GM18502 (cell line): ENCODE results near the gene C12orf60.

Experiments used
- ATAC-seq: cut with Tn5 transposase; IDR thresholded peaks from one replicate; pipeline ENCODE4 v1.9.1; 2021; ENCODE audit warnings: mild to moderate bottlenecking; ENCODE audit not compliant: unreplicated experiment, poor library complexity

The C12orf60 gene

DNA sequence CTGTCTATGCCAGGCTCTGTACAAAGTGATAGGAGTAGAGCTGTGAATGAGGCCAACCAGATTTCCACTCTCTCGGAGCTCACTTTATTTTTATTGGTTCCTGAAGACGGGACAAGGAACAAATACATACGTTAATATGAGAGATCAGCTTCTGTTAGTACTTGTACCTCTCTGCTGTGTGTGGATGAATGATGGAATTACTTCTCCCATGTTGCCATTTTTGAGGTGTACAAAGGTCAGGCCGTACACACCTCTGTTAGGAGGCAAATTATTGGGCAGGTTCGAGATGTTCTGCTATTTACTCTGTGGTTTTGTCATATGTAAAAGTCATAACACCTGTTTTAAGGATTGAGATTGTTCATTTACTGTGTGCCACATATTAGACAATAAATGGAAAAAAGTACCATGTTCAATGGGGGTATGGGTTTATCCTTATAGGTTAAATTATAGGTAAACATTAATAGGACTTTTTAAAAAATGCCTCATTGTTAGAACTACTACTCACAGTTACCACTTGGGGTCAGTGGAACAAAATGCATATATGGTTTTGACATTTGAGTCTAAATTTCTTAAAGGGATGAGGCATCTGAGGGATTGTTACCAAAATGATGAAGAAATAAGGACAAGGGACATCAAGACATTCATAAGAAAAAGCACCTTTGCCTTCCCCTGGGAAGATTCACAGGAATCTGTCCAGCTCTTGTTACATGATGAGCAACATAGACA is 27.1 kb upstream of the C12orf60 start:
- no peak for ATAC-seq

DNA sequence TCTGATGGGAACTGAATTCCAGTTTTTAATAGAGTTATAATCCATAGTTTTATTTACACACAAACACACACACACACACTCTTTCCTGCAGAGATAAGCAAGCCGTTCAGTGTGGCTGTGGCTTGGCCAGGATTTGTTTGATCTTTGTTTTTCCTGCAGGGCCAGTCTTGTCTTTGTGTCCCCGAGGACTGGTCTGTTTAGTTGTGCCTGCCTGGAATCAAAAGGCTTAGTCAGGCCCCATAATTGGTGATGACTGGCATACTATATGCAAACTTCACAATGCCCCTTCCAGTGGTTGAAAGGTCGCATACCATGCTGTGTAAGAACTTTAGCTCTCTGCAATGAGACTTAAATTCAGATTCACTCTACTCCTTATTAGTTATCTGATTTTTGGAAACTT is 26.2 kb upstream of the C12orf60 start:
- no peak for ATAC-seq

DNA sequence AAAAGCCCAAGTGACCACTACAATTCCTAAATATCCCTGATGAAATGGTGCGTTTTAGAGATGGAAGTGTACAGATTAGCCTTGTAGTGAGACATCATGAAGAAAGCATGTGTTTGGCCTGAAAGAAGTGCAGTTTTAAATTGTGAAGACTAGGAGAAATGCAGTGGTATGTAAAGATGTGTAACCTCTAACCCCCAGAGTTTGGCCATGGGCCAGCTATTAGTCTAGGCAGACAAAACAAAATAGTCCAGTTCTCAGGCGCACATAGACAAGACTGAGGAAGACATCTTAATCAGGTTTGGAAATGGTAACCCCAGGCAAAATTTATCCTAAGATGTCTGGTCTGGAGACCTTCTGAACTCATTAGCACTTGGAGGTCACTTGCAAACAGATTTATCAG is 23.6 kb upstream of the C12orf60 start:
- ATAC-seq, result no peak

DNA sequence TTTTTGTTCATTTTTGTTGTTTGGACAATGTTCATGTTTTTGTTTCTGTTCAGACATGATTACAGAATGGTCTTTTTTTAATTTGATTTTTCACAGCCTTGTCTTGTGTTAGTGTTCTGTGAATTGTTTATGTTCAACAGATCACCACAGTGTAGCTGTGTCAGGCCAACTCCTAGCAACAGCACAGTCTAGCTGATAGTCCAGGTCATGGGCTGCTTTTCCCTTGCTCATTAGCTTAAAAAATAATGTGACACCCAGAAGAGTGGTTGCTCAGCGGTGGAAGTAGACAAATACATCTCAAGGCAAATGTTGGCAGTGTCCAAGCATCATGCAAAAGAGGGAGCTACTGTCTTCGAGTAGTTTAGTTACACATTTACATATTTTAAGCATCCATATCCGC is 22.6 kb upstream of the C12orf60 start:
- no peak for ATAC-seq

DNA sequence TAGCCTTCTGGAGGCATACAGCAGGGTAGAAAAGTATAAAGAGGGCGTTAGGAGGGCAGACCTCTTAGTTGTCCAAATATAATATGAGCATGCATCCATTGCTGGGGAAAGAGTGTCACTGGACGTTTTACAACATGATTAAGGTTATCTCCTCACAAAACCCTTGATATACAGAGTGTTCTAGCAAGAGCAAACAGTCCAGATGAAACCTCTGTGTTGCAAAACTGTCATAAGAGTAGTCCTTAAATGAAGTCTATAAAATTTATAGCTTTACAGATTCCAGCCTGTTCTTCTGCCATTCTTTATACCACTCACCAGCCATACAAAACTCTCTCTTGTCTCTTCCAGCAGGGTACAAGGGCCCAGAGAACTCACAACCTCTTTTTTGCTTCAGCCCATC is 21.9 kb upstream of the C12orf60 start:
- no peak for ATAC-seq

DNA sequence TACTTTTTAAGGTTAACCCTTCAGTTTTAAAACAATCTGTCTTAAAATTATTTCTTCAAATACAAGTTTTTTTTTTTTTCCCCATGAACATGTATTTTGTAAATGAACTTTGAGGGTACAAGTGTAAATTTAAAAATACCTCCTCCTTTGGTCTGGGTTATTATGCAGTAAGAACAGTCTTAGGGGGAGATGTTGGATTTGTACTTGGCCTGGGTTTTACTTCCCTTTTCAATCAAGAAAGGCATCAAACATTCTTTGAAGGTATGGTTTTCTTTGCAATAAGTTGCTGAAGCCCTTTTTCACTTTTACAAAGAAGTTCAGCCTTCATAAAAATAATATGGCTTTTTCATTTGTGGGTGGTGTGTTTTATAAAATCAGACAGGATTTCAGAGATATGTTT is 20.7 kb upstream of the C12orf60 start:
- no peak for ATAC-seq

DNA sequence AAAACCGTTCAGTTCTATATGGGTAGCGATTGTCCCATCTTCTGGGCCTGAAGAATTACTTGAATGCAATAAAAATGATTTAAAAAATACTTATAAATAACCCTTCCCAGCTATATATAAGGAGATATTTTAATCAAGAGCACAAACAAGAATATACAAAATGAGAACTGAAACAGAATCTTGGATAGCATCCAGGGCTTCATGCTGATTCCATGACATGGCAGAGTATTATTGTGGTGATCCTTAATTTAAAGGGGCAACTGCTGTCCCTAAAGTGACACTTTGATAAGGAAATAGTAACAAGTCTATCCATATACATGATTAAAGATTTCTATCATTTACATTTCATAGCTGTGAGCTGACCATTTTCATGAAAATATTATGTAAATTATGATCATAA is 19.0 kb upstream of the C12orf60 start:
- ATAC-seq, result no peak

DNA sequence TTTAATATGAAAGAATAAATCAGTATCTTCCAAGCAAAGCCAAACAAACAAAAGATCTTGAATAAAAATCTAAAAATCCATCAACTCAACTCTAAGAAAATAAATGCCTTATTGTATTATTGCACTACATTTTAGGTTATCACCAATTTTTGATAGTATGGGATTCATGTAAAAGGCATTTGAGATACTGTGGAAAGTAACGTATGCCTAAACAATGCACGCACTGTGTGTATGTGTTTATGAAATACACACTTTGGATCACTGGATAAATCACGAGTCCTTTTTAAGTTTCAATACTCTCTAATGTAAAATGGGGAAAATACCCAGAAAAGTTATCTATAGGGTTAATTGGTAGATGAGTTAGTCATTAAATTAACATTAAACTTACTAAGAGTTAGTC is 17.9 kb upstream of the C12orf60 start:
- ATAC-seq, result no peak

DNA sequence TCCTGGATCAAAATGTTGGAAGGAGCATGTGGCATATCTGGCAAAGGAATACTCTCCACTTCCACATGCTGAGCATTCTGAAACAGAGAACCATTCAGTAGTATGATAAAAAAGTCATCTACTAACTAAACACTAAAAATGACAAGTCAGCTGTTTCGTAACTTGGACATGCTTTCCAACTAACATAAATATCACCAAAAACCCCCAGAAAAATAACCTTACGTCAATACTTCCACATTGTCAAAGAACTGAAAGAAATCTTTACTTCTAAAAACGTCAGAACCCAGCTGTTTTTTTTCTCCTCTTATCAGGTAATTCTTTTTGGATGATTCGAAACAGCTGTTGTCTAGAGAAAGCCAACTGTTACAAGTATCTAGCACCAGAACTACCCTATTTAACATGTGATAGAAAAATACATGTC is 8.4 kb upstream of the C12orf60 start:
- no peak for ATAC-seq

DNA sequence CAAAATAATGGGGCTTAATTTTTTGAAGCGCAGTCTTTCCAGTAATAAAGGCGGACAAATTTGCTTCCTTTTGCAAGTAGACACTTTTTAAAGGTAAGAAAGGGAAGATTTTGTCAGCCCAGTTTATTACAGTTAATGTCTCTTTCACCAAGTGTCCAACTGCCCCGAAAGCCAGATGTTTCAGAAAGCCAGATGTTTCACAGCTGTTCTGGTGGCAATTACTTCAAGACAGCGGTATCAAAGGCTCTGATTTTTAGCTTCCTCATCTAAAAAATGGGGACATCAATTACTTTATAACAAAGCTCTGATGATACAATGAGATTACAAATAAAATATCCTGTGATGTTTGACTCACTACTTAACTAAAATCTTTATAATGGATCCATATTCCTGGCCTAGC is 1.2 kb upstream of the C12orf60 start:
- no peak for ATAC-seq

DNA sequence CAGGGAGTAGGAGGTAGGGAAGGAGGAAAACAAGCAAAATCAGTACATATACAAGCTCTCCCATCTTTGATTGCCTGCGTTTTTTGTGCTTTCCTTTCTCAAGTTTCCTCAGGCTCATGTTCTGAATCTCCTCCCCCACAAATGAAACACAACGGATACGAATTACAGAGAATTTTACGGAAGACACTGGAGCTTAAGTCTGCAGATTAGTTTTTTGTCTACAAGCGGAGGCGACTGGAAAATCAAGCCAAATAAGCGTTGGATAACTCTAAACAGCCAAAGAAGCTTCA is 804 bp upstream of the C12orf60 start:
- ATAC-seq, result no peak

DNA sequence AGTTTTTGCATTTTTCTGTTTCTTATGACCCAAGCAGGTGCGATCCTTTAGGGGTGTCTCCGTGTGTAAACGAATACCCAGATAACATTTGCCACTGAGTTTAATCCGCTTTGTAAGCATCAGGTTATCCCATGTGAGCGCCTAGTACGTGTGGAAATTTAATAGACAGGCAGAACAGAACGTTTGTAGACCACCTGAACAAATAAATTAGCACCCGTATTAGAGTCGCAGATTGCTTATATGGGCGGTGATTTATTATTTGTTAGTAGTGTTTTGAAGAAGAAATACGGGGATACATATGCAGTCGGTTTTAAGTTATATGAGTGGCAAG is 325 bp downstream of the C12orf60 start:
- peak; percentile 25 for ATAC-seq

DNA sequence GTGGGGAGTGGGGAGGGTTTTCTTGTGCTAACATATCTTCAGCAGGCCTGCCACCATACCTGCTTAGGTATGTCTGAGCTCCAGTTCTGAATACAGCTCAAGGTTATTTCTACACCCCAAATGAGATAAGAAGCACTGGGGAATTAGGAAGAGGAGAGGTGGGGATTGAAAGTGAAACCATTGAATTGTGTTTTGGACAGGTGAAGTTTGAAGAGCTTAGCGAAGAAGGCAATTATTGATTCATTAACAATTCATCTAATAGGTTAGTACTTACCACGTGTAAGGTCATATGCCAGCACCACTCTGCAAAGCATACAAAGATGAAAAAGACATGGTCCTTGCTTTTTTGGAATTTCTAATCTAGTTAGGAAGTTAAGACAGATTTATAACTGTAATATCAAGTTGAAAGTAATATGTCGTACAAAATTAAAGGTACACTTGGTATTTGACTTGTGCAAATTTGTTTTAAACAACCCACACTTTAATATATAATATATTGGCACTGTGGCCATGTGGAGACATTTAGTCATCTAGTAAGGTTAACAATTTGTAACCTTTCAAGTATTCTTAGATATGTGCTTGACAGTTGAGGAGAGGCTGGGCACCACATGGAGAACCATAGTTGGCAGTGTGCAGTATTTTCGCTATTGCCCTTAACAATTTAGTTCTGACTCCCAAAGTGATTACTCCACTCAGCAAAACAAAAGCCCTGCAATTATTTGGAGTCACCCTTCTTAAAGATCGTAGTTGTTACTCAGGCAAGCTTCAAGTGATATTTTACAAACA is 6.9 kb downstream of the C12orf60 start:
- ATAC-seq, result no peak

DNA sequence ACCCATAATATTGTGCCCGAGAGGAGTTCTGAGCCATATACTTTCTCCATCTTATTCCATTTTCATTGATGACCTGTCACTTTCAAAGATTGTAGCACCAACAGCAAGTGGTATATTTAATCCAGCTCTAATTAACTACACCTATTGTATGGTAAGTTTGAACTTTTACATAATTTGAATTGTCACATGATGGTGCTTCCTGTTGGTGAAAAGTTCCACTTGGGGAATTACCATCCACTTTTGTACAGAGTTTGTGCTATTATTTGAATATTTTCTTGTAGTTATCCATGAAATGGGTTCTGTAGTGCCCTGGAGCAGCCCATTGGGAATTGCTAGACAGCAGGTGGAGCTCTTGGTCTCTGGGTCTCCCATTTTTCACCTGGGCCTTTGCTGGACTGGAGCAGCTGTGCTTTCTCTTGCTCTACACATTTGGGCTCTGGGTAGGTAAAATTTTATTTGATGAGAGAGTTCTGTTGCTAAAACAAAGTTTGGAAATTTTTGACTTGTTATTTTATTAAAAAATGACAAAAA is 7.5 kb downstream of the C12orf60 start:
- ATAC-seq, result no peak

DNA sequence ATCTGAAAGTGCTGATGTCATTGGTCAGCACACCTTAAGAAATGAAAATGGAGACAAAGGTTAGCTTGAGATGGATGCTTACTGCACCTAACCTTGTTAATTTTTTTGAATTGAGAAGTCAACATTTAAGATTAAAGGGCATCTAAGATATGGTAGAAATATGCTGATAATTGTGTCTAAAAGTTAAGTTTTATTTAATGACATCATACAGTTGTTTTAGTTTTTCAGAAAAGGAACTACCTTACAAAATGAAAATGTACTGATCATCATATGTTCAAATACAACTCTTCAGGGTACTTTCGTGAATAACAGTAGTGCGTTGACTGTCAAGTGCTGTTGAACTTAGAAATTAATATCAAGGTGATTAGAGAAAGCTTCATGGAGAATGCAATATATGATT is 8.0 kb downstream of the C12orf60 start:
- no peak for ATAC-seq

DNA sequence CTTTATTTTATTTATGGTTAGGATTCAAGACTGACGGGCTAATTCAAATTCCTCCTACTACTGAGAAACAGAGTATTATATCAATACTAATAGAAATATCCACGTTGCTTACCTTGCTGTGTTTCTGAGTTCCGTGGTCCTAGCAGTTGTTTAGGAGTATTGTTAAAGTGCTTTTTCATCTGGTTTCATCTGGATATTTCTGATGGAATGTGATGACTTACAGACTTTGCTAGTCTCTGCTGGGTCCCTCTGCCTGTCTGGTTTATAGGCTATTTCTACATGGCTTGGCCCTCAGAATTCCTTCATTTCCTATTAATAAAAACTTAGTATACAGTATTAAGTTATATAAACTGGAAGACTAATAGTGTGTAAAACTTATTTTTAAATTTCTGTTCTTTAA is 10.5 kb downstream of the C12orf60 start, which contains the start of gene SMCO3:
Gene SMCO3, minus strand, starts transcription at position 169 of the 400 bp plus-strand sequence. CDS start 7,502 bp downstream, outside the sequence.
- no peak for ATAC-seq

DNA sequence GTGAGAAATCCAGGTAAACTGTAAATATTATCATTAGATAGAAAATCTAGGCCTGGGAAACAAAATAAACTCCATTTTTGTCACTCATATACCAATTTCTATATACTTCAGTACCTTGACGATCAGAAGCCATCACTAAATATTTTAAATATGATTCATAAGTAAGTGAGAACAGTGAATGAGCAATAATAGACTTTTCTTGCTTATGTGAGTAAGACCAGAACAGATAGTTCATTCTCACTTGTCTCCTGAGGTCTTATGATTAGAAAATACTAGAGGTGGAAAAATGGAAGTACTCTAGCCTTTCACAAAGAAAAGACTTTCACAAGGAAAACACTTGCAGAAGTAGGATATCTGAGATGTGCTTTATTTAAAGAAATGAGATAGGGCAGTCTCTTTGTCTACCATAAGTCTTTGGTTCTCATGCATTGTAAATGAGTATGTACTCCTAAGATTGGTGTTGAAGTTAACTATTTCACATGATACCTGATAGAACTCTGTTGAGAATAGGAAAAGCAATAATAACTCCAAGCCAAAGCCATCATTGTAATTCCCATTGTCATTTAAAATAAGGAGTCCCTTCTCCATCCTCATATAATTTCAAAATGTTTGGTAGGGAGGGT is 20.7 kb downstream of the C12orf60 start:
- no peak for ATAC-seq

DNA sequence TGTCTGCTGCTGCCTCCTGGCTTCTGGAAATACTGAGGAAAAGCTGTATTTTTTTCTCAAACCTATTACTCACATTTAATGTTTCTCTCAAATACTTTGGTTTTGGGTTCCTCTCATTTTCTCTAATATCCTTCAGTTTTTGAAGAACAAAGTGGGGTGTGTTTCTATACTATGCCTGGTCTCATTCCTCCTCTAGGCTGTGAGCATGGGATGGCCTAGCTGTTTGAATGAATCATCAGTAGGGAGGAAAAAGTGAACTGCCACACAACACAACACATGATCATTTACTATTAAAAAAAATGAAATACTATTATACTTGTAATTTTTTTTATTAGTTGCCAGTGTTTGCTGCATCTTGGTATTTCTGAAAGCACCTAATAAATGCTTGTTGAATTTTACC is 21.8 kb downstream of the C12orf60 start:
- no peak for ATAC-seq

DNA sequence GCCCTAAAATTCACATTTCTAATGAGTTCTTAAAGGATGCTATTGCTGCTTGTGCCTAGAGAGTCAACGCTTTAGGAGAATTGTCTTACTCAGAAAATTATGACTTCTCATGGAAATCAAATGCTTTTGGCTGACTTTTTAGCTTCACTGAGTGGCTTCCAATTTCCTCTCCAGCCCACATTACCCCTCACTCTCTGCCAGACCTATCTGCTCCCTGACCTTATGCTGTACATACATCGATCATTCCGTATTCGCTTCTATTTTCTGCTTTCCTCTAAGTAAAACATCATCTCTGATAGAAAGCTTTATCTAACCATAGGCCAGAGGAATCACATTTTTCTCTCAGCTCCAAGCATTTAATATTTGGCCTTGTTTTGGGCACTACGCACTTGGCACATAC is 23.0 kb downstream of the C12orf60 start:
- ATAC-seq, result no peak

DNA sequence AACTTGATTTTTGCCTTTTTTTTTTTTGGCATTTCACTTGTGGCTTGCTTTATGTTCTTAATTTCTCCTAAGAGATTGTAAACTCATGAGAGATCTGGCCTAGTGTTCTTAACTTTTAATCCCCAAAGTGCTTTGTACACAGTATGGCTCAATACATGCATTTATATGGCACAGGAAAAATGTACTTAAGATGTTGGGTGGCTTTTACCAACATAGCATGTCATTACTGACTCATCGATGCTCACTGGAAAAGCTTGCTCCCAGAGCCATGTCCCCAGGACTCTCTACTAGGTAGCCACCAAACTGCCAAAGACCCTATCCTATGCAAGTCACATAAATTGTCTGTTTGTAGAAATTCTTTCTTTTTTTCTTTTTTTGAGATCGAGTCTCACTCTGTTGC is 23.6 kb downstream of the C12orf60 start:
- ATAC-seq, result no peak

DNA sequence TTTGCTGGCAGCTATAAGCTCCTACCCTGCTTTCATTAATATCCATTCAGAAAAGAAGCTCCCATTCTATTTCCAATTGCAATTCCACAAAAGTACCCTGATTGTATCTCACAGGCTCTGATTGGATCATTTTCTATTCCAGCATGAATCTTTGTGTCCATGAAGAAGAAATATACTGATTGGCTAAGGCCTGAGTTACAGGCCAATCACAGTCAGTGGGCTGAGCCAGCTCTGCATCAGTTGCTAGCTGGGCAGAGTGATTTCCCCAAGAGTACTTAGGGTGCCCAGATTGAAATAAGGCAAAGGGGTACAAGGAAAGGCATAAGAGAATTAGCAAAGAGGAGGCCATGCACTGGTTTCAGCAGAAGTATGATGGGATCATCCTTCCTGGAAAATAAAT is 25.4 kb downstream of the C12orf60 start:
- peak; percentile 95 for ATAC-seq
